HepG2 (cell line): Measurements from ENCODE around the gene MMP24OS. TPM values are rescaled to one million over a fixed set of nuclear protein-coding genes. Genes with fewer than 3 reads are reported as not detected.
A peak's percentile ranks its signal among the peaks of the same experiment; 100 is the strongest.

Experiments
- ATAC-seq: fragments of 200-7000 bp; cut with Tn5 transposase; 3 replicates; pipeline ENCODE4 v1.9.1; 2020; ENCODE audit warnings: mild to moderate bottlenecking, moderate library complexity
- BruUV-seq: library from RNA; stranded (reverse); fragments of 400-500 nt; replicated peaks from 2 replicates; lab custom pipeline; 2021; lab: Mats Ljungman, UMichigan
- CTCF ChIA-PET: fragments of 300-600 bp; formaldehyde crosslinking; extraction: SDS; loops from one replicate; lab custom pipeline; 2021; ENCODE audit warnings: low total read pairs, inconsistent platforms, low intra/inter-chr PET ratio; lab: Yijun Ruan, JAX
- POLR2A ChIA-PET: fragments of 350-600 bp; sonication (Branson Sonifier 250); formaldehyde crosslinking; loops from one replicate; lab custom pipeline; 2020; ENCODE audit warnings: antibody characterized with exemption, inconsistent platforms; lab: Yijun Ruan, JAX
- DNase-seq: peaks from one replicate; pipeline ENCODE4 v3.0.0-alpha.2; 2015; ENCODE audit warnings: low spot score
- FAIRE-seq: peaks from 3 replicates; lab custom pipeline; 2011; peaks lifted over from hg19 to GRCh38; lab: Jason Lieb, UNC
- H2AFZ ChIP-seq: one replicate; pipeline ENCODE4 v1.6.1; 2011; ENCODE audit warnings: low read length, inconsistent platforms
- H3K27ac ChIP-seq: fragments of 300-600 bp; 3 replicates; pipeline ENCODE4 v1.8.0; 2011; ENCODE audit warnings: mixed run types, mild to moderate bottlenecking, mixed read lengths, low read length, inconsistent platforms; ENCODE audit not compliant: insufficient read depth; ENCODE audit errors: extremely low read length
- H3K27me3 ChIP-seq, 2 experiments: fragments of 200-600 bp in 1 of 2; 2 replicates in 1 of 2; 3 replicates in 1 of 2; pipeline versions ENCODE4 v1.6.0 to v1.8.0; 2011; ENCODE audit warnings: low read length in 2 of 2, mild to moderate bottlenecking in 2 of 2, moderate library complexity in 2 of 2, inconsistent platforms in 1 of 2; ENCODE audit not compliant: insufficient read depth in 2 of 2, control insufficient read depth in 1 of 2
- H3K36me3 ChIP-seq, 2 experiments: fragments of 200-600 bp in 1 of 2; replicated peaks in 1 of 2; 2 replicates in 1 of 2; 3 replicates in 1 of 2; pipeline versions ENCODE4 v1.5.1 to v1.8.0; 2011; ENCODE audit warnings: low read length in 2 of 2, inconsistent platforms in 1 of 2; ENCODE audit not compliant: insufficient read depth in 2 of 2, control insufficient read depth in 1 of 2
- H3K4me1 ChIP-seq: 2 replicates; pipeline ENCODE4 v1.5.1; 2012; ENCODE audit warnings: low read length, inconsistent platforms; ENCODE audit not compliant: insufficient read depth
- H3K4me2 ChIP-seq: 2 replicates; pipeline ENCODE4 v1.6.0; 2011; ENCODE audit warnings: low read depth, low read length, inconsistent platforms
- H3K4me3 ChIP-seq, 3 experiments: fragments of 200-600 bp in 1 of 3; sonication (generic), shearing (Covaris generic) in 1 of 3; replicated peaks in 1 of 3; 2 replicates each; pipeline ENCODE4 v1.5.1; 2011 to 2016; ENCODE audit warnings: low read length in 3 of 3, inconsistent platforms in 2 of 3, low read depth in 2 of 3, mild to moderate bottlenecking in 2 of 3, control low read depth in 1 of 3, mixed read lengths in 1 of 3; ENCODE audit not compliant: insufficient read depth in 1 of 3
- H3K79me2 ChIP-seq: one replicate; pipeline ENCODE4 v1.6.1; 2011; ENCODE audit warnings: low read length, inconsistent platforms; ENCODE audit not compliant: insufficient read depth
- H3K9ac ChIP-seq: 2 replicates; pipeline ENCODE4 v1.6.0; 2011; ENCODE audit warnings: mild to moderate bottlenecking, low read depth, low read length, inconsistent platforms; ENCODE audit not compliant: insufficient read depth
- H3K9me3 ChIP-seq: 2 replicates; pipeline ENCODE4 v1.5.1; 2012; ENCODE audit warnings: mild to moderate bottlenecking, low read length
- H4K20me1 ChIP-seq: 2 replicates; pipeline ENCODE4 v1.6.0; 2011; ENCODE audit warnings: inconsistent platforms, mild to moderate bottlenecking, low read length, moderate library complexity; ENCODE audit not compliant: insufficient read depth
- AHR ChIP-seq: IDR thresholded peaks from 2 replicates; pipeline ENCODE4 v1.6.1; 2018; ENCODE audit warnings: missing genetic modification reagents, missing compliant biosample characterization
- EHMT2 ChIP-seq: fragments of 200-600 bp; sonication (generic); IDR thresholded peaks from 2 replicates; pipeline ENCODE4 v1.7.0; 2017; ENCODE audit warnings: antibody characterized with exemption, low read depth, low read length, borderline replicate concordance
- GABPA ChIP-seq, 2 experiments: IDR thresholded peaks; 2 replicates each; pipeline ENCODE4 v1.6.1; 2011 to 2016; ENCODE audit warnings: low read depth in 2 of 2, low read length in 1 of 2, missing biosample characterization in 1 of 2, missing genetic modification characterization in 1 of 2
- GFI1 ChIP-seq: sonication (generic); formaldehyde crosslinking; IDR thresholded peaks from 2 replicates; pipeline ENCODE4 v1.5.0; 2020; ENCODE audit warnings: missing genetic modification reagents, mild to moderate bottlenecking, borderline replicate concordance
- HNRNPL ChIP-seq: fragments of 200-400 bp; formaldehyde crosslinking; IDR thresholded peaks from 2 replicates; pipeline ENCODE4 v1.6.1; 2017; ENCODE audit warnings: mild to moderate bottlenecking, low read depth, low read length
- NFE2 ChIP-seq: sonication (generic); formaldehyde crosslinking; IDR thresholded peaks from 2 replicates; pipeline ENCODE4 v1.4.0; 2020; ENCODE audit warnings: missing genetic modification reagents
- NFKB2 ChIP-seq: sonication (generic); formaldehyde crosslinking; IDR thresholded peaks from 2 replicates; pipeline ENCODE4 v1.4.0; 2020; ENCODE audit warnings: missing genetic modification reagents, borderline replicate concordance
- NFKBIZ ChIP-seq: IDR thresholded peaks from 2 replicates; pipeline ENCODE4 v1.6.1; 2018; ENCODE audit warnings: missing genetic modification reagents, missing compliant biosample characterization
- PRMT3 ChIP-seq: sonication (generic); formaldehyde crosslinking; IDR thresholded peaks from 2 replicates; pipeline ENCODE4 v1.8.1; 2022; ENCODE audit warnings: low read depth, mild to moderate bottlenecking, moderate library complexity, missing genetic modification reagents, borderline replicate concordance
- RFX3 ChIP-seq: IDR thresholded peaks from 2 replicates; pipeline ENCODE4 v1.6.1; 2016; ENCODE audit warnings: missing biosample characterization, missing genetic modification reagents
- TEAD3 ChIP-seq: optimal IDR thresholded peaks from 2 replicates; pipeline ENCODE3; 2016; ENCODE audit warnings: borderline replicate concordance
- ZFP36L2 ChIP-seq: sonication (generic); formaldehyde crosslinking; IDR thresholded peaks from 2 replicates; pipeline ENCODE4 v1.4.0; 2020; ENCODE audit warnings: missing genetic modification reagents
- ZNF136 ChIP-seq: sonication (generic); formaldehyde crosslinking; IDR thresholded peaks from 2 replicates; pipeline ENCODE4 v1.8.1; 2022; ENCODE audit warnings: low read depth, mild to moderate bottlenecking, moderate library complexity, missing genetic modification reagents
- ZNF180 ChIP-seq: sonication (generic); formaldehyde crosslinking; IDR thresholded peaks from 2 replicates; pipeline ENCODE4 v1.4.0; 2020; ENCODE audit warnings: low read depth, missing genetic modification reagents, borderline replicate concordance
- ZNF24 ChIP-seq: fragments of 450-650 bp; IDR thresholded peaks from 2 replicates; pipeline ENCODE4 v1.6.1; 2017; ENCODE audit warnings: antibody characterized with exemption, mild to moderate bottlenecking
- ZNF264 ChIP-seq: sonication (generic); formaldehyde crosslinking; IDR thresholded peaks from 2 replicates; pipeline ENCODE4 v1.4.0; 2020; ENCODE audit warnings: missing genetic modification reagents
- ZNF879 ChIP-seq: sonication (generic); formaldehyde crosslinking; IDR thresholded peaks from 2 replicates; pipeline ENCODE4 v1.8.1; 2023; ENCODE audit warnings: missing genetic modification reagents
- WGBS: methylation state at CpG from one replicate; pipeline ENCODE4 v1.1.6; 2017; ENCODE audit warnings: low lambda C conversion rate; 5-methylcytosine and 5-hydroxymethylcytosine counted together
- in situ Hi-C: cut with HindIII; loops from 2 replicates; pipeline ENCODE4 v1.10.0; 2017; ENCODE audit warnings: low pct_unique_long_range_greater_than_20kb; ENCODE audit not compliant: extremely low pct_ligation_motif_present
- intact Hi-C: fragments of 100-400 bp; cut with micrococcal nuclease; formaldehyde crosslinking; loops from one replicate; pipeline ENCODE4 v1.10.0; 2022; ENCODE audit not compliant: unreplicated experiment
- polyA plus RNA-seq, 8 experiments: library from polyadenylated mRNA; depleted of rRNA in 3 of 8; stranded (reverse) in 7 of 8; unstranded in 1 of 8; fragments of >200 nt; fragmentation: Illumina TruSeq in 4 of 8; extraction: Trizol in 4 of 8; gene quantifications; 2 replicates each; pipeline versions ENCODE4 v1.2.1 to v1.2.3, GENCODE V29; 2011 to 2016; ENCODE audit warnings: low read depth in 4 of 8, missing spikeins in 1 of 8, mixed read lengths in 1 of 8; ENCODE audit not compliant: insufficient read depth in 1 of 8
- total RNA-seq, 5 experiments: library from RNA; depleted of rRNA; stranded (reverse); fragments of >200 nt; fragmentation: Illumina TruSeq; extraction: Trizol; gene quantifications; 2 replicates each; pipeline ENCODE4 v1.2.3, GENCODE V29; 2016; ENCODE audit warnings: low read depth in 1 of 5
- TF ChIP-seq, protein P1 (sequence below): sonication (generic); formaldehyde crosslinking; IDR thresholded peaks from 2 replicates; pipeline ENCODE4 v1.4.0; 2020; ENCODE audit warnings: missing genetic modification reagents
- TF ChIP-seq, protein P2 (sequence below): IDR thresholded peaks from 2 replicates; pipeline ENCODE4 v1.6.1; 2016; ENCODE audit warnings: low read depth, missing genetic modification reagents, missing compliant biosample characterization
- TF ChIP-seq, protein P3 (sequence below): IDR thresholded peaks from 2 replicates; pipeline ENCODE4 v1.6.1; 2016; ENCODE audit warnings: mild to moderate bottlenecking, missing biosample characterization, missing genetic modification reagents

Gene MMP24OS
- total and polyA plus RNA-seq, 2 of the 13 experiments (the other 11 are each of a cell fraction or from before 2014, with no cell fraction given), result 6.0 to 8.5 TPM

DNA sequence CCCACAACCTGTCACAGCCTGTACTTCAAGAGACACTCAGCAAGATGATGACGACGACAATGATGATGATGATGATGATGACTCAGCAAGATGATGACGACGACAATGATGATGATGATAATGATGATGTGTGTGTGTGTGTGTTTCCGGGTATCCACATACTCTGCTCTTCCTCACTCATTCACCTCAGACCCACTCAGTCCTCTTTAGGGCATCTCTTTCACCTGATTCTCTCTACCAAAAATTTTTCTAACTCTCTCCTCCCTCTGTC lies 7.8 kb upstream of the MMP24OS start:
- H3K36me3 ChIP-seq, result peaks cover 2 to 13% of the 10 kb centered on the region in 2 experiments; a peak in 4 of 5 replicates
- ATAC-seq (peak; percentile 0), FAIRE-seq (no peak), DNase-seq (peak; percentile 64)
- 1% methylated on average over 5 of the region's 5 CpGs for WGBS
- H3K4me1 ChIP-seq, result peaks cover 70% of the 10 kb centered on the region
- ChIA-PET CTCF (interaction anchor here (0.8 to 1.1 kb wide), 2 partner anchors 18 to 21 kb away, joined by 3 to 5 read pairs; no protein-coding TSS in a partner anchor), POLR2A (interaction anchor here (1.0 to 3.0 kb wide), 13 partner anchors 10 to 410 kb away, joined by 3 to 26 read pairs (median 5); partner anchors contain the start of genes ACSS2, CEP250 and EDEM2)
- peak overlapping the region; percentile 91 for H3K4me2 ChIP-seq
- peak overlapping the region; percentile 97 for H3K9ac ChIP-seq
- peak overlapping the region; percentile 80 to 98 (median 81) for H3K4me3 ChIP-seq
- no TSS peak for BruUV-seq
- H3K79me2 ChIP-seq, result peaks cover 40% of the 10 kb centered on the region
- H3K9me3 ChIP-seq, result no peaks in the 10 kb centered on the region
- H4K20me1 ChIP-seq, result peaks cover 11% of the 10 kb centered on the region
- peaks cover 2 to 12% of the 10 kb centered on the region in 2 experiments; a peak in 3 of 5 replicates for H3K27me3 ChIP-seq
- in situ Hi-C loops (no loop called here), intact Hi-C loops (no loop called here)
- H3K27ac ChIP-seq, result peak overlapping the region; percentile 95
- no peak overlapping the region for H2AFZ ChIP-seq
- TF ChIP-seq, protein P1, sequence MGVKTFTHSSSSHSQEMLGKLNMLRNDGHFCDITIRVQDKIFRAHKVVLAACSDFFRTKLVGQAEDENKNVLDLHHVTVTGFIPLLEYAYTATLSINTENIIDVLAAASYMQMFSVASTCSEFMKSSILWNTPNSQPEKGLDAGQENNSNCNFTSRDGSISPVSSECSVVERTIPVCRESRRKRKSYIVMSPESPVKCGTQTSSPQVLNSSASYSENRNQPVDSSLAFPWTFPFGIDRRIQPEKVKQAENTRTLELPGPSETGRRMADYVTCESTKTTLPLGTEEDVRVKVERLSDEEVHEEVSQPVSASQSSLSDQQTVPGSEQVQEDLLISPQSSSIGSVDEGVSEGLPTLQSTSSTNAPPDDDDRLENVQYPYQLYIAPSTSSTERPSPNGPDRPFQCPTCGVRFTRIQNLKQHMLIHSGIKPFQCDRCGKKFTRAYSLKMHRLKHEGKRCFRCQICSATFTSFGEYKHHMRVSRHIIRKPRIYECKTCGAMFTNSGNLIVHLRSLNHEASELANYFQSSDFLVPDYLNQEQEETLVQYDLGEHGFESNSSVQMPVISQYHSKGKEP (CRISPR knock-in tag), result no peak
- TF ChIP-seq EHMT2, result no peak
- TF ChIP-seq GABPA (IDR thresholded peaks at IDR 0.05; ENCODE audit: low read depth, low read length), result no peak
- TF ChIP-seq GABPA (CRISPR knock-in tag; IDR thresholded peaks at IDR 0.05; ENCODE audit: low read depth), result no peak
- peak; percentile 42 for TF ChIP-seq TEAD3
- no peak for TF ChIP-seq PRMT3 (CRISPR knock-in tag)
- TF ChIP-seq, protein P2, sequence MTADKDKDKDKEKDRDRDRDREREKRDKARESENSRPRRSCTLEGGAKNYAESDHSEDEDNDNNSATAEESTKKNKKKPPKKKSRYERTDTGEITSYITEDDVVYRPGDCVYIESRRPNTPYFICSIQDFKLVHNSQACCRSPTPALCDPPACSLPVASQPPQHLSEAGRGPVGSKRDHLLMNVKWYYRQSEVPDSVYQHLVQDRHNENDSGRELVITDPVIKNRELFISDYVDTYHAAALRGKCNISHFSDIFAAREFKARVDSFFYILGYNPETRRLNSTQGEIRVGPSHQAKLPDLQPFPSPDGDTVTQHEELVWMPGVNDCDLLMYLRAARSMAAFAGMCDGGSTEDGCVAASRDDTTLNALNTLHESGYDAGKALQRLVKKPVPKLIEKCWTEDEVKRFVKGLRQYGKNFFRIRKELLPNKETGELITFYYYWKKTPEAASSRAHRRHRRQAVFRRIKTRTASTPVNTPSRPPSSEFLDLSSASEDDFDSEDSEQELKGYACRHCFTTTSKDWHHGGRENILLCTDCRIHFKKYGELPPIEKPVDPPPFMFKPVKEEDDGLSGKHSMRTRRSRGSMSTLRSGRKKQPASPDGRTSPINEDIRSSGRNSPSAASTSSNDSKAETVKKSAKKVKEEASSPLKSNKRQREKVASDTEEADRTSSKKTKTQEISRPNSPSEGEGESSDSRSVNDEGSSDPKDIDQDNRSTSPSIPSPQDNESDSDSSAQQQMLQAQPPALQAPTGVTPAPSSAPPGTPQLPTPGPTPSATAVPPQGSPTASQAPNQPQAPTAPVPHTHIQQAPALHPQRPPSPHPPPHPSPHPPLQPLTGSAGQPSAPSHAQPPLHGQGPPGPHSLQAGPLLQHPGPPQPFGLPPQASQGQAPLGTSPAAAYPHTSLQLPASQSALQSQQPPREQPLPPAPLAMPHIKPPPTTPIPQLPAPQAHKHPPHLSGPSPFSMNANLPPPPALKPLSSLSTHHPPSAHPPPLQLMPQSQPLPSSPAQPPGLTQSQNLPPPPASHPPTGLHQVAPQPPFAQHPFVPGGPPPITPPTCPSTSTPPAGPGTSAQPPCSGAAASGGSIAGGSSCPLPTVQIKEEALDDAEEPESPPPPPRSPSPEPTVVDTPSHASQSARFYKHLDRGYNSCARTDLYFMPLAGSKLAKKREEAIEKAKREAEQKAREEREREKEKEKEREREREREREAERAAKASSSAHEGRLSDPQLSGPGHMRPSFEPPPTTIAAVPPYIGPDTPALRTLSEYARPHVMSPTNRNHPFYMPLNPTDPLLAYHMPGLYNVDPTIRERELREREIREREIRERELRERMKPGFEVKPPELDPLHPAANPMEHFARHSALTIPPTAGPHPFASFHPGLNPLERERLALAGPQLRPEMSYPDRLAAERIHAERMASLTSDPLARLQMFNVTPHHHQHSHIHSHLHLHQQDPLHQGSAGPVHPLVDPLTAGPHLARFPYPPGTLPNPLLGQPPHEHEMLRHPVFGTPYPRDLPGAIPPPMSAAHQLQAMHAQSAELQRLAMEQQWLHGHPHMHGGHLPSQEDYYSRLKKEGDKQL (CRISPR knock-in tag), result 0 out of 2 replicates have a peak, but pooled peaks have one; percentile 2
- TF ChIP-seq, protein P3, sequence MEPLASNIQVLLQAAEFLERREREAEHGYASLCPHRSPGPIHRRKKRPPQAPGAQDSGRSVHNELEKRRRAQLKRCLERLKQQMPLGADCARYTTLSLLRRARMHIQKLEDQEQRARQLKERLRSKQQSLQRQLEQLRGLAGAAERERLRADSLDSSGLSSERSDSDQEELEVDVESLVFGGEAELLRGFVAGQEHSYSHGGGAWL (CRISPR knock-in tag), result no peak
- TF ChIP-seq NFKB2 (CRISPR knock-in tag), result no peak
- no peak for TF ChIP-seq ZNF136 (CRISPR knock-in tag)
- no peak for TF ChIP-seq GFI1 (CRISPR knock-in tag)
- TF ChIP-seq HNRNPL, result no peak
- no peak for TF ChIP-seq ZFP36L2 (CRISPR knock-in tag)
- no peak for TF ChIP-seq ZNF879 (CRISPR knock-in tag)
- no peak for TF ChIP-seq ZNF264 (CRISPR knock-in tag)
- 0 out of 2 replicates have a peak, but pooled peaks have one; percentile 13 for TF ChIP-seq NFKBIZ (CRISPR knock-in tag)
- no peak for TF ChIP-seq ZNF24
- peak; percentile 93 for TF ChIP-seq NFE2 (CRISPR knock-in tag)
- TF ChIP-seq RFX3 (CRISPR knock-in tag), result no peak
- TF ChIP-seq AHR (CRISPR knock-in tag), result no peak
- no peak for TF ChIP-seq ZNF180 (CRISPR knock-in tag)
